HepG2 (cell line): ENCODE measurements around the gene HDAC10. TPM values are rescaled to one million over a fixed set of nuclear protein-coding genes. Genes with fewer than 3 reads are reported as not detected.

Experiments used
- ATAC-seq: fragments of 200-7000 bp; cut with Tn5 transposase; 3 replicates; pipeline ENCODE4 v1.9.1; 2020; ENCODE audit warnings: mild to moderate bottlenecking, moderate library complexity
- BruUV-seq: library from RNA; stranded (reverse); fragments of 400-500 nt; replicated peaks from 2 replicates; lab custom pipeline; 2021; lab: Mats Ljungman, UMichigan
- CTCF ChIA-PET: fragments of 300-600 bp; formaldehyde crosslinking; extraction: SDS; loops from one replicate; lab custom pipeline; 2021; ENCODE audit warnings: low total read pairs, inconsistent platforms, low intra/inter-chr PET ratio; lab: Yijun Ruan, JAX
- POLR2A ChIA-PET: fragments of 350-600 bp; sonication (Branson Sonifier 250); formaldehyde crosslinking; loops from one replicate; lab custom pipeline; 2020; ENCODE audit warnings: antibody characterized with exemption, inconsistent platforms; lab: Yijun Ruan, JAX
- DNase-seq: peaks from one replicate; pipeline ENCODE4 v3.0.0-alpha.2; 2015; ENCODE audit warnings: low spot score
- FAIRE-seq: peaks from 3 replicates; lab custom pipeline; 2011; peaks lifted over from hg19 to GRCh38; lab: Jason Lieb, UNC
- H2AFZ ChIP-seq: one replicate; pipeline ENCODE4 v1.6.1; 2011; ENCODE audit warnings: low read length, inconsistent platforms
- H3K27ac ChIP-seq: fragments of 300-600 bp; 3 replicates; pipeline ENCODE4 v1.8.0; 2011; ENCODE audit warnings: mixed run types, mild to moderate bottlenecking, mixed read lengths, low read length, inconsistent platforms; ENCODE audit not compliant: insufficient read depth; ENCODE audit errors: extremely low read length
- H3K27me3 ChIP-seq, 2 experiments: fragments of 200-600 bp in 1 of 2; 2 replicates in 1 of 2; 3 replicates in 1 of 2; pipeline versions ENCODE4 v1.6.0 to v1.8.0; 2011; ENCODE audit warnings: low read length in 2 of 2, mild to moderate bottlenecking in 2 of 2, moderate library complexity in 2 of 2, inconsistent platforms in 1 of 2; ENCODE audit not compliant: insufficient read depth in 2 of 2, control insufficient read depth in 1 of 2
- H3K36me3 ChIP-seq, 2 experiments: fragments of 200-600 bp in 1 of 2; replicated peaks in 1 of 2; 2 replicates in 1 of 2; 3 replicates in 1 of 2; pipeline versions ENCODE4 v1.5.1 to v1.8.0; 2011; ENCODE audit warnings: low read length in 2 of 2, inconsistent platforms in 1 of 2; ENCODE audit not compliant: insufficient read depth in 2 of 2, control insufficient read depth in 1 of 2
- H3K4me1 ChIP-seq: 2 replicates; pipeline ENCODE4 v1.5.1; 2012; ENCODE audit warnings: low read length, inconsistent platforms; ENCODE audit not compliant: insufficient read depth
- H3K4me2 ChIP-seq: 2 replicates; pipeline ENCODE4 v1.6.0; 2011; ENCODE audit warnings: low read depth, low read length, inconsistent platforms
- H3K4me3 ChIP-seq, 3 experiments: fragments of 200-600 bp in 1 of 3; sonication (generic), shearing (Covaris generic) in 1 of 3; replicated peaks in 1 of 3; 2 replicates each; pipeline ENCODE4 v1.5.1; 2011 to 2016; ENCODE audit warnings: low read length in 3 of 3, inconsistent platforms in 2 of 3, low read depth in 2 of 3, mild to moderate bottlenecking in 2 of 3, control low read depth in 1 of 3, mixed read lengths in 1 of 3; ENCODE audit not compliant: insufficient read depth in 1 of 3
- H3K79me2 ChIP-seq: one replicate; pipeline ENCODE4 v1.6.1; 2011; ENCODE audit warnings: low read length, inconsistent platforms; ENCODE audit not compliant: insufficient read depth
- H3K9ac ChIP-seq: 2 replicates; pipeline ENCODE4 v1.6.0; 2011; ENCODE audit warnings: mild to moderate bottlenecking, low read depth, low read length, inconsistent platforms; ENCODE audit not compliant: insufficient read depth
- H3K9me3 ChIP-seq: 2 replicates; pipeline ENCODE4 v1.5.1; 2012; ENCODE audit warnings: mild to moderate bottlenecking, low read length
- H4K20me1 ChIP-seq: 2 replicates; pipeline ENCODE4 v1.6.0; 2011; ENCODE audit warnings: inconsistent platforms, mild to moderate bottlenecking, low read length, moderate library complexity; ENCODE audit not compliant: insufficient read depth
- AGO2 ChIP-seq: fragments of 200-400 bp; formaldehyde crosslinking; optimal IDR thresholded peaks from 2 replicates; pipeline ENCODE3; 2017; ENCODE audit warnings: mild to moderate bottlenecking, low read depth, low read length, moderate library complexity
- BCL6 ChIP-seq: IDR thresholded peaks from 2 replicates; pipeline ENCODE4 v1.6.1; 2016; ENCODE audit warnings: missing genetic modification reagents, missing compliant biosample characterization
- EED ChIP-seq: sonication (generic); formaldehyde crosslinking; IDR thresholded peaks from 2 replicates; pipeline ENCODE4 v1.5.0; 2020; ENCODE audit warnings: mild to moderate bottlenecking, missing genetic modification reagents
- GTF3A ChIP-seq: sonication (generic); formaldehyde crosslinking; conservative IDR thresholded peaks from 2 replicates; pipeline ENCODE4 v1.4.0; 2020; ENCODE audit warnings: mild to moderate bottlenecking, missing genetic modification reagents
- NR3C1 ChIP-seq: sonication (generic); formaldehyde crosslinking; IDR thresholded peaks from 2 replicates; pipeline ENCODE4 v1.4.0; 2020; ENCODE audit warnings: missing genetic modification reagents
- POLR2G ChIP-seq: fragments of 200-400 bp; formaldehyde crosslinking; IDR thresholded peaks from 2 replicates; pipeline ENCODE4 v1.6.1; 2018; ENCODE audit warnings: mild to moderate bottlenecking, low read depth, low read length, moderate library complexity
- RBFOX2 ChIP-seq: fragments of 200-400 bp; formaldehyde crosslinking; IDR thresholded peaks from 2 replicates; pipeline ENCODE4 v1.6.1; 2017; ENCODE audit warnings: low read depth, mild to moderate bottlenecking, low read length
- RELA ChIP-seq: sonication (generic); formaldehyde crosslinking; IDR thresholded peaks from 2 replicates; pipeline ENCODE4 v1.4.0; 2020; ENCODE audit warnings: missing genetic modification reagents
- SOX5 ChIP-seq: IDR thresholded peaks from 2 replicates; pipeline ENCODE4 v1.6.1; 2016; ENCODE audit warnings: borderline replicate concordance
- SP4 ChIP-seq: sonication (generic); formaldehyde crosslinking; IDR thresholded peaks from 2 replicates; pipeline ENCODE4 v1.8.1; 2023; ENCODE audit warnings: mild to moderate bottlenecking, missing genetic modification reagents
- ZSCAN30 ChIP-seq: sonication (generic); formaldehyde crosslinking; IDR thresholded peaks from 2 replicates; pipeline ENCODE4 v1.5.0; 2020; ENCODE audit warnings: mild to moderate bottlenecking, missing genetic modification reagents
- WGBS: methylation state at CpG from one replicate; pipeline ENCODE4 v1.1.6; 2017; ENCODE audit warnings: low lambda C conversion rate; 5-methylcytosine and 5-hydroxymethylcytosine counted together
- in situ Hi-C: cut with HindIII; loops from 2 replicates; pipeline ENCODE4 v1.10.0; 2017; ENCODE audit warnings: low pct_unique_long_range_greater_than_20kb; ENCODE audit not compliant: extremely low pct_ligation_motif_present
- intact Hi-C: fragments of 100-400 bp; cut with micrococcal nuclease; formaldehyde crosslinking; loops from one replicate; pipeline ENCODE4 v1.10.0; 2022; ENCODE audit not compliant: unreplicated experiment
- polyA plus RNA-seq, 8 experiments: library from polyadenylated mRNA; depleted of rRNA in 3 of 8; stranded (reverse) in 7 of 8; unstranded in 1 of 8; fragments of >200 nt; fragmentation: Illumina TruSeq in 4 of 8; extraction: Trizol in 4 of 8; gene quantifications; 2 replicates each; pipeline versions ENCODE4 v1.2.1 to v1.2.3, GENCODE V29; 2011 to 2016; ENCODE audit warnings: low read depth in 4 of 8, missing spikeins in 1 of 8, mixed read lengths in 1 of 8; ENCODE audit not compliant: insufficient read depth in 1 of 8
- total RNA-seq, 5 experiments: library from RNA; depleted of rRNA; stranded (reverse); fragments of >200 nt; fragmentation: Illumina TruSeq; extraction: Trizol; gene quantifications; 2 replicates each; pipeline ENCODE4 v1.2.3, GENCODE V29; 2016; ENCODE audit warnings: low read depth in 1 of 5
- TF ChIP-seq, protein P1 (sequence below): IDR thresholded peaks from 2 replicates; pipeline ENCODE4 v1.6.1; 2016

Gene HDAC10
- total and polyA plus RNA-seq, 2 of the 13 experiments (the other 11 are each of a cell fraction or from before 2014, with no cell fraction given), result 13.9 to 14.9 TPM

DNA sequence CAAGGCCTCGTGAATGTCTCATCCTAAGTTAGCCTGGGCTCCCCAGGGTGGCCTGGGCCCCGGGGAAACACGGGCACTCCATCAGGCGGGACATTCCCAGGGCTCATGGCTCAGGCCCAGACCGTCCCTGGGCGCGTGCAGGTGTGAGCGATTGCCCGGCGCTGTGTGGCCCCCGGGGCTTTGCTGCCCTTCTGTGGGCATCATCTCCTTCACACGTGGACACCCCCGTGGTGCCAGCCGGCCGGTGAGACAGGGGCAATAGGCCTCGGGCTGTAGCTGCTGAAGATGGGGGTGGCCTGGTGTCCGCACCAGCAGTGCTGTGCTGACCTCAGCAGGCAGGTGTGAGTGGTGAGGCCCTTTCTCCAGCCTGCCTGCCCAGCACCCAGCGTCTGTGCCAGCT lies 54.8 kb downstream of the HDAC10 start:
- POLR2A ChIA-PET, result interaction anchor here (1.0 kb wide), 1 partner anchor 9 kb away, joined by 3 read pairs; no protein-coding TSS in a partner anchor
- H3K27me3 ChIP-seq, result no peaks in the 10 kb centered on the region
- no peak for DNase-seq
- ATAC-seq, result no peak
- H4K20me1 ChIP-seq, result no peaks in the 10 kb centered on the region
- H3K4me3 ChIP-seq, result no peak overlapping the region
- TF ChIP-seq SP4 (no peak), NR3C1 (CRISPR knock-in tag) (no peak), SOX5 (no peak), RELA (no peak), EED (no peak), BCL6 (no peak), POLR2G (peak; percentile 22; the same call in 1 of the 2 replicates), GTF3A (CRISPR knock-in tag) (no peak), RBFOX2 (peak; percentile 39; the same call in 1 of the 2 replicates), ZSCAN30 (no peak), AGO2 (peak; percentile 80)
- TF ChIP-seq, protein P1, sequence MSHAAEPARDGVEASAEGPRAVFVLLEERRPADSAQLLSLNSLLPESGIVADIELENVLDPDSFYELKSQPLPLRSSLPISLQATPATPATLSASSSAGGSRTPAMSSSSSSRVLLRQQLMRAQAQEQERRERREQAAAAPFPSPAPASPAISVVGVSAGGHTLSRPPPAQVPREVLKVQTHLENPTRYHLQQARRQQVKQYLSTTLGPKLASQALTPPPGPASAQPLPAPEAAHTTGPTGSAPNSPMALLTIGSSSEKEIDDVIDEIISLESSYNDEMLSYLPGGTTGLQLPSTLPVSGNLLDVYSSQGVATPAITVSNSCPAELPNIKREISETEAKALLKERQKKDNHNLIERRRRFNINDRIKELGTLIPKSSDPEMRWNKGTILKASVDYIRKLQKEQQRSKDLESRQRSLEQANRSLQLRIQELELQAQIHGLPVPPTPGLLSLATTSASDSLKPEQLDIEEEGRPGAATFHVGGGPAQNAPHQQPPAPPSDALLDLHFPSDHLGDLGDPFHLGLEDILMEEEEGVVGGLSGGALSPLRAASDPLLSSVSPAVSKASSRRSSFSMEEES, result no peak
- intact Hi-C loops, result no loop called here
- WGBS, result 100% methylated on average over 1 of the region's 18 CpGs
- BruUV-seq, result no TSS peak
- peaks cover 19 to 21% of the 10 kb centered on the region in 2 experiments; a peak in 4 of 5 replicates for H3K36me3 ChIP-seq
- H3K9ac ChIP-seq, result no peak overlapping the region
- CTCF ChIA-PET, result no interaction called here
- no peaks in the 10 kb centered on the region for H3K9me3 ChIP-seq
- FAIRE-seq, result no peak
- H3K4me1 ChIP-seq, result peaks cover 9% of the 10 kb centered on the region
- H3K79me2 ChIP-seq, result peaks cover 2% of the 10 kb centered on the region
- H3K4me2 ChIP-seq, result no peak overlapping the region
- H3K27ac ChIP-seq, result no peak overlapping the region
- no peak overlapping the region for H2AFZ ChIP-seq
- in situ Hi-C loops, result no loop called here
